Stomach (tissue), 9 donors: Measurements from ENCODE around the gene MYH6. TPM values are rescaled to one million over a fixed set of nuclear protein-coding genes. Genes with fewer than 3 reads are reported as not detected.

Experiments
- DNase-seq, 2 donors: peaks; one replicate each; pipeline versions ENCODE4 v3.0.0 to v3.0.0-alpha.2; 2013 to 2019
- H3K27ac ChIP-seq, 5 donors: fragments of 200-600 bp in 4 of 5; sonication (generic) in 4 of 5; one replicate each; pipeline ENCODE4 v1.5.1; 2013 to 2019; ENCODE audit warnings: mild to moderate bottlenecking in 1 of 5, moderate library complexity in 1 of 5
- H3K27me3 ChIP-seq, 3 donors: fragments of 200-600 bp; sonication (generic); one replicate each; pipeline ENCODE4 v1.5.1; 2017 to 2019; ENCODE audit warnings: mixed run types in 1 of 3
- H3K36me3 ChIP-seq, 4 donors: fragments of 200-600 bp; sonication (generic); 1 replicate in 3 of 4; 2 replicates in 1 of 4; pipeline ENCODE4 v1.5.1; 2016 to 2019
- H3K4me1 ChIP-seq, 4 donors: fragments of 200-600 bp; sonication (generic); one replicate each; pipeline ENCODE4 v1.5.1; 2016 to 2019
- H3K4me3 ChIP-seq, 4 donors: fragments of 200-600 bp; sonication (generic) in 3 of 4; one replicate each; pipeline ENCODE4 v1.5.1; 2016 to 2019; ENCODE audit warnings: mild to moderate bottlenecking in 1 of 4
- H3K9me3 ChIP-seq, 4 donors: fragments of 200-600 bp; sonication (generic); one replicate each; pipeline ENCODE4 v1.5.1; 2016 to 2019
- EP300 ChIP-seq: sonication (generic); formaldehyde crosslinking; IDR thresholded peaks from one replicate; pipeline ENCODE4 v1.6.1; 2017; ENCODE audit warnings: antibody characterized with exemption
- POLR2A ChIP-seq, 4 donors: fragments of 450-650 bp; IDR thresholded peaks; one replicate each; pipeline ENCODE4 v1.6.1; 2016; ENCODE audit warnings: antibody characterized with exemption in 4 of 4, control low read depth in 2 of 4, mild to moderate bottlenecking in 1 of 4, moderate library complexity in 1 of 4
- POLR2AphosphoS5 ChIP-seq, 3 donors: sonication (generic); formaldehyde crosslinking; IDR thresholded peaks; one replicate each; pipeline ENCODE4 v1.6.1; 2016; ENCODE audit warnings: antibody characterized with exemption in 3 of 3
- WGBS, 5 donors: extraction: QIAGEN DNeasy Blood & Tissue Kit in 3 of 5; methylation state at CpG; one replicate each; pipeline versions ENCODE4 v1.1.5 to v1.1.7; 2013 to 2018; 5-methylcytosine and 5-hydroxymethylcytosine counted together
- intact Hi-C: fragments of 100-400 bp; cut with DNase I; formaldehyde crosslinking; loops from one replicate; pipeline ENCODE4 v1.15.1; 2023; ENCODE audit warnings: low total_unique reads
- polyA plus RNA-seq, 3 donors: library from polyadenylated mRNA; stranded (reverse); fragments of 200-250 nt; gene quantifications; one replicate each; pipeline ENCODE4 v1.2.3, GENCODE V29; 2013
- total RNA-seq, 5 donors: library from RNA; depleted of rRNA; stranded (reverse); fragments of >200 nt; gene quantifications; one replicate each; pipeline versions ENCODE4 v1.1.0 to v1.2.3, GENCODE V29; 2014 to 2016
- TF ChIP-seq, protein P1 (sequence below), 7 experiments: fragments of 450-650 bp in 4 of 7; fragments of 200-600 bp in 3 of 7; sonication (generic) in 3 of 7; IDR thresholded peaks; one replicate each; pipeline ENCODE4 v1.5.1; 2016 to 2019; ENCODE audit warnings: antibody characterized with exemption in 7 of 7, control low read depth in 2 of 7, mild to moderate bottlenecking in 1 of 7
- donor health status: healthy with polysubstance abuse.
- donor health status: Bipolar disorder and iron deficiency.
- donor health status: healthy.

MYH6 gene
- total and polyA plus RNA-seq, 8 donors: 0.37 to 3.2 (median 0.97) TPM; not detected in 4

DNA sequence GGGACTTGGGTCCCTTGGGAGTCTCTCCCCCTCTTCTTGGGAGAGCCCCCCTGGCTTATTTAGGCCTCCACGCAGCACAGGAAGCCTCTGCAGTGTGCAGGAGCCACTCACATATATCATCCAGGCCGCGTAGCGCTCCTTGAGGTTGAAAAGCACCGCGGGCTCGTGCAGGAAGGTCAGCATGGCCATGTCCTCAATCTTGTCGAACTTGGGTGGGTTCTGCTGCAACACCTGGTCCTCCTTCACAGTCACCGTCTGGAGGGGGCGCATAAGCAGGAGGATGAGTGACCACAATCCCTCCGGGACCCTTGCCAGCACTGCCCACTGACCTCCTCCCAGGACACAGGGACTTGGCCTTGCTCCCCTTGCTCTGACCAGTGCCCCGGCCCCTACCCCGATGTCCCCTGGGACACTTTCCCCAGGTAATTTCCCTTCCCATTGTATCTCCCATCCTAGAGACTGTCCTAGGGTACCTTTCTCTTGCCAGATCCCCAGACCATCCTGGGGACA, 2.5 kb downstream of the MYH6 start:
- peaks cover 0 to 54% (median 14%) of the 10 kb centered on the region in 3 donors for H3K27me3 ChIP-seq
- TF ChIP-seq POLR2A (IDR thresholded peaks at IDR 0.05): no peak
- H3K4me3 ChIP-seq: no peak overlapping the region
- no peaks in the 10 kb centered on the region for H3K4me1 ChIP-seq
- no peak overlapping the region for H3K27ac ChIP-seq
- intact Hi-C loops: no loop called here
- 68 to 89% (median 85%) methylated on average over 10 to 13 of the region's 13 CpGs for WGBS, 5 donors
- no peaks in the 10 kb centered on the region for H3K36me3 ChIP-seq
- H3K9me3 ChIP-seq: no peaks in the 10 kb centered on the region
- no peak for DNase-seq

DNA sequence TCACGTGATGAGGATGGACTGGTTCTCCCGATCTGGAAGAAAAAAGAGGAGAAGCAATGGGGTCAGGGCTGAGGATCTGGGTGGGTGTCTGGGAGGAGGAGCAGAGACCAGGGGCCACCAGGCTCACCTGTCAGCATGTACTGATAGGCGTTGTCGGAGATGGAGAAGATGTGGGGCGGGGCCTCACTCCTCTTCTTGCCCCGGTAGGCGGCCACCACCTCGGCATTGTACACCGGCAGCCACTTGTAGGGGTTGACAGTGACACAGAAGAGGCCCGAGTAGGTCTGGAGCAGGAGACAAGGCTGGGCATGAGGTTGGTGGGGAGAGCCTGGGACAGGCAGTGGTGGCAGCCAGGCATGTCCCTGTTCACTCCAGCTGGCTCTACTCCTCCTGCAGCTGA, 3.0 kb downstream of the MYH6 start:
- intact Hi-C loops: no loop called here
- no peaks in the 10 kb centered on the region for H3K4me1 ChIP-seq
- no peak overlapping the region for H3K27ac ChIP-seq

DNA sequence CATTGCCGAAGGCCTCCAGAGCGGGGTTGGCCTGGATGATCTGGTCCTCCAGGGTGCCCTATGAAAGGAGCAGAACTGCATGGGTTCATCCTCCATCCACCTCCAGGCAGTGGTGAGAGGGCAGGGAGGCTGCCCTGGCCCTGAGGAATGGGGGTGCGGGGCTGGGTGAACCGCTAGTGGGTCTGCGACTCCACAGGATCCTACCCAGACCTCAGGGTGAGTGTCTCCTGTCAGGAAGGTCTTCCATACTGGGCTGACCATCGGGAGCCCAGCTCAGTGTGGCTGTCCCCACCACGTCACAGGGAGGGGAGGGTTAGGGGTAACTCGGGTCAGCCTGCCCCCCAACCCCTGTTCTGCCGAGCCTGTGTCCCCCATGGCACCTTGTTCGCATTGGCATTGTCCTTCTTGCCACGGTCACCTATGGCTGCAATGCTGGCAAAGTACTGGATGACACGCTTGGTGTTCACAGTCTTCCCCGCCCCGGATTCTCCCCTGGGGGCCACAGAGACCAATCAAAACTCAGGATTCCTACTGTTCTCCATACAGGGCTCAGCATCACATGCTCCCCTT, 3.7 kb downstream of the MYH6 start:
- Histone ChIP-seq H3K4me3 (no peak overlapping the region), H3K9me3 (no peaks in the 10 kb centered on the region), H3K36me3 (no peaks in the 10 kb centered on the region), H3K27me3 (peaks cover 0 to 54% (median 14%) of the 10 kb centered on the region in 3 donors), H3K27ac (no peak overlapping the region), H3K4me1 (no peaks in the 10 kb centered on the region)
- WGBS, 5 donors: 78 to 87% (median 85%) methylated on average over 11 to 14 of the region's 14 CpGs
- TF ChIP-seq POLR2A (IDR thresholded peaks at IDR 0.05): no peak
- no peak for TF ChIP-seq POLR2AphosphoS5 (IDR thresholded peaks at IDR 0.05)
- TF ChIP-seq, protein P1, sequence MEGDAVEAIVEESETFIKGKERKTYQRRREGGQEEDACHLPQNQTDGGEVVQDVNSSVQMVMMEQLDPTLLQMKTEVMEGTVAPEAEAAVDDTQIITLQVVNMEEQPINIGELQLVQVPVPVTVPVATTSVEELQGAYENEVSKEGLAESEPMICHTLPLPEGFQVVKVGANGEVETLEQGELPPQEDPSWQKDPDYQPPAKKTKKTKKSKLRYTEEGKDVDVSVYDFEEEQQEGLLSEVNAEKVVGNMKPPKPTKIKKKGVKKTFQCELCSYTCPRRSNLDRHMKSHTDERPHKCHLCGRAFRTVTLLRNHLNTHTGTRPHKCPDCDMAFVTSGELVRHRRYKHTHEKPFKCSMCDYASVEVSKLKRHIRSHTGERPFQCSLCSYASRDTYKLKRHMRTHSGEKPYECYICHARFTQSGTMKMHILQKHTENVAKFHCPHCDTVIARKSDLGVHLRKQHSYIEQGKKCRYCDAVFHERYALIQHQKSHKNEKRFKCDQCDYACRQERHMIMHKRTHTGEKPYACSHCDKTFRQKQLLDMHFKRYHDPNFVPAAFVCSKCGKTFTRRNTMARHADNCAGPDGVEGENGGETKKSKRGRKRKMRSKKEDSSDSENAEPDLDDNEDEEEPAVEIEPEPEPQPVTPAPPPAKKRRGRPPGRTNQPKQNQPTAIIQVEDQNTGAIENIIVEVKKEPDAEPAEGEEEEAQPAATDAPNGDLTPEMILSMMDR (IDR thresholded peaks at IDR 0.05): no peak
- TF ChIP-seq EP300: no peak
- no peak for DNase-seq
- intact Hi-C loops: no loop called here

More for the DNA sequence above, 3.0 kb downstream of the MYH6 start:
- DNase-seq: no peak
- H3K4me3 ChIP-seq: no peak overlapping the region
- TF ChIP-seq POLR2AphosphoS5 (IDR thresholded peaks at IDR 0.05) (no peak), EP300 (no peak)
- TF ChIP-seq, protein P1 (IDR thresholded peaks at IDR 0.05): no peak
- H3K9me3 ChIP-seq: no peaks in the 10 kb centered on the region
- WGBS, 5 donors: 68 to 87% (median 71%) methylated on average over 10 of the region's 10 CpGs
- H3K27me3 ChIP-seq: peaks cover 0 to 54% (median 14%) of the 10 kb centered on the region in 3 donors
- no peaks in the 10 kb centered on the region for H3K36me3 ChIP-seq

DNA sequence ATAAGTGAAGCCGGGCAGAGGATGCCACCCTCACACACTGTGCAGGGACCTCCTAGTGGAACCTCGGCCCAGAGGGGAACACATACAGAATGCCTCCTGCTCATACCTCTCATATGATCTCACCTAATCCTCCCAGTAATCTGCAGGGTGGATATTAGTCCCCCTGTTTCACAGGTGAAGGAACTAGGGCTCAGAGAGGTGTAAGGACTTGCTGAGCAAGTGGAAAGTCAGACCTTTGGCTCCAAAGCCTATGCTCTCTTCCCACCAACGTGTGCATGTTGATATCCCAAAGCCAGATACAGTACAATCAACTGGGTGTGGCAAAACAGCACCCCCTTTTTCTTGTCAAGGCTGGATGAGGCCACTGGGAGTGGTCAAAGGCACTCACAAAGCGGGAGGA, 4.2 kb downstream of the MYH6 start:
- TF ChIP-seq POLR2A (IDR thresholded peaks at IDR 0.05) (no peak), EP300 (no peak), POLR2AphosphoS5 (IDR thresholded peaks at IDR 0.05) (no peak)
- TF ChIP-seq, protein P1 (IDR thresholded peaks at IDR 0.05): no peak
- Histone ChIP-seq H3K27ac (no peak overlapping the region), H3K9me3 (no peaks in the 10 kb centered on the region), H3K27me3 (peaks cover 0 to 54% (median 14%) of the 10 kb centered on the region in 3 donors), H3K36me3 (no peaks in the 10 kb centered on the region), H3K4me3 (no peak overlapping the region), H3K4me1 (no peaks in the 10 kb centered on the region)
- intact Hi-C loops: no loop called here
- DNase-seq: no peak
- WGBS, 5 donors: 59 to 67% (median 63%) methylated on average over 4 of the region's 4 CpGs

DNA sequence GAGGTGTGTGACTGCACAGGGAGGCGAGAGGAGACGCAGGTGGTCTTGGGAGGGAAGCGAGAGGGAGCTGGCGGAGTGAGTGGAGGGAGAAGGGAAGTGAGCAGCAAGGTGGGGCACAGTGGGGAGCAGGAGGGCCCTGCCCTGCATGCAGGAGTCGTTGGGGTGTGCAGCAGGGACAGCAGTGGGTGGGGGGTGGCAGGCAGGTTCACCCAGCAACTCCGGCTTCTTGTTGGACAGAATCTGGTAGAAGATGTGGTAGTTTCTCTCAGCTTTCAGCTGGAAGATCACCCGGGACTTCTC, 5.0 kb downstream of the MYH6 start:
- Histone ChIP-seq H3K27me3 (peaks cover 0 to 54% (median 14%) of the 10 kb centered on the region in 3 donors), H3K4me1 (no peaks in the 10 kb centered on the region), H3K27ac (no peak overlapping the region), H3K4me3 (no peak overlapping the region), H3K9me3 (no peaks in the 10 kb centered on the region), H3K36me3 (no peaks in the 10 kb centered on the region)
- WGBS, 5 donors: 47 to 56% (median 49%) methylated on average over 7 of the region's 7 CpGs
- TF ChIP-seq POLR2A (IDR thresholded peaks at IDR 0.05) (no peak), EP300 (no peak), POLR2AphosphoS5 (IDR thresholded peaks at IDR 0.05) (no peak)
- TF ChIP-seq, protein P1 (IDR thresholded peaks at IDR 0.05): no peak
- no peak for DNase-seq
- intact Hi-C loops: no loop called here
